ENCODE measurements around the gene PHC3.

The PHC3 gene

GRCh38 chr3:170085396-170085795, 96.1 kb downstream of the PHC3 start:
- no peak overlapping the region for H3K27ac ChIP-seq (replicated peaks)
- H3K4me3 ChIP-seq (replicated peaks; ENCODE audit: insufficient read depth, low read length) = no peak overlapping the region
- TF ChIP-seq GABPA (IDR thresholded peaks at IDR 0.05; ENCODE audit: low read depth) (no peak), REST (IDR thresholded peaks at IDR 0.05; ENCODE audit: insufficient replicate concordance, low read depth) (no peak), SPI1 (IDR thresholded peaks at IDR 0.05; ENCODE audit: borderline replicate concordance, low read depth) (no peak), POLR2AphosphoS5 (IDR thresholded peaks at IDR 0.05; ENCODE audit: low read depth) (no peak), CTCF (IDR thresholded peaks at IDR 0.05; ENCODE audit: insufficient read depth, low read length) (no peak)
- H3K27me3 ChIP-seq (ENCODE audit: insufficient read depth, poor library complexity, severe bottlenecking) = no peaks in the 10 kb centered on the region
- DNase-seq (ENCODE audit: low read depth in 1 of 2, low spot score in 1 of 2) = no peak

GRCh38 chr3:170083343-170083742, 98.2 kb downstream of the PHC3 start:
- Histone ChIP-seq H3K27ac (replicated peaks) (no peak overlapping the region), H3K27me3 (ENCODE audit: insufficient read depth, poor library complexity, severe bottlenecking) (no peaks in the 10 kb centered on the region), H3K4me3 (replicated peaks; ENCODE audit: insufficient read depth, low read length) (no peak overlapping the region)
- DNase-seq (ENCODE audit: low read depth in 1 of 2, low spot score in 1 of 2) = no peak
- TF ChIP-seq POLR2AphosphoS5 (IDR thresholded peaks at IDR 0.05; ENCODE audit: low read depth) (no peak), CTCF (IDR thresholded peaks at IDR 0.05; ENCODE audit: insufficient read depth, low read length) (no peak), GABPA (IDR thresholded peaks at IDR 0.05; ENCODE audit: low read depth) (no peak), SPI1 (IDR thresholded peaks at IDR 0.05; ENCODE audit: borderline replicate concordance, low read depth) (no peak), REST (IDR thresholded peaks at IDR 0.05; ENCODE audit: insufficient replicate concordance, low read depth) (no peak)

- Histone ChIP-seq H3K27me3 (ENCODE audit: insufficient read depth, poor library complexity, severe bottlenecking) (no peaks in the 10 kb centered on the region), H3K27ac (replicated peaks) (no peak overlapping the region), H3K4me3 (replicated peaks; ENCODE audit: insufficient read depth, low read length) (no peak overlapping the region)
- TF ChIP-seq POLR2AphosphoS5 (IDR thresholded peaks at IDR 0.05; ENCODE audit: low read depth) = no peak
- no peak for TF ChIP-seq GABPA (IDR thresholded peaks at IDR 0.05; ENCODE audit: low read depth)
- no peak for TF ChIP-seq REST (IDR thresholded peaks at IDR 0.05; ENCODE audit: insufficient replicate concordance, low read depth)
- no peak for TF ChIP-seq CTCF (IDR thresholded peaks at IDR 0.05; ENCODE audit: insufficient read depth, low read length)
- no peak for TF ChIP-seq SPI1 (IDR thresholded peaks at IDR 0.05; ENCODE audit: borderline replicate concordance, low read depth)
- DNase-seq (ENCODE audit: low read depth in 1 of 2, low spot score in 1 of 2) = no peak
These were observed 100.3 kb downstream of the PHC3 start for GRCh38 chr3:170081079-170081741.

Measured in HL-60 (cell line).